Activated T-cell treated with anti-CD3 and anti-CD28 coated beads for 1 hour (primary cell): ENCODE measurements around the gene RBMS1.

Experiments
- DNase-seq: peaks from one replicate; pipeline ENCODE4 v3.0.0-alpha.2; 2020; ENCODE audit warnings: low read depth

RBMS1 gene

GRCh38 chr2:160360089-160360757 lies 133.4 kb downstream of the RBMS1 start:
- no peak for DNase-seq

GRCh38 chr2:160358046-160358445 lies 135.6 kb downstream of the RBMS1 start:
- no peak for DNase-seq

GRCh38 chr2:160356485-160356884 lies 137.1 kb downstream of the RBMS1 start:
- no peak for DNase-seq

DNA sequence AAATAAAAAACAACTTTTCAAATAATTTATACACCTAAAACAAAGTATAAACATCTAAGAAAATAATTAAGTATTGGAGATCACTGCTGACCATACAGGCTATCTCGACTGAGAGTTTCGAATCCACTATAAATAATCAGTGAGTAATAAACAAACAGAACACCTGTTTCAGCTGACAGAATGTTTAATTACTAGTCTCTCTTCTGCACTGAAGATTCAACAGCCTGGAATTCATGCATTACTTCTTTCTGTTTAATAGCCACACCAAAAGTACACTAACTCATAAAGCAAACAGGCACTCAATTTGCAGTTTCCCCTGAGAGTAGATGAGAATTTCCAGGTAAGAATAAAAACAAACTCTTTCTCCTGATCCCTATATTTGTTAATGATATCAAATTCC lies 138.5 kb downstream of the RBMS1 start:
- no peak for DNase-seq

GRCh38 chr2:160354677-160355076 lies 138.9 kb downstream of the RBMS1 start:
- DNase-seq = no peak

DNA sequence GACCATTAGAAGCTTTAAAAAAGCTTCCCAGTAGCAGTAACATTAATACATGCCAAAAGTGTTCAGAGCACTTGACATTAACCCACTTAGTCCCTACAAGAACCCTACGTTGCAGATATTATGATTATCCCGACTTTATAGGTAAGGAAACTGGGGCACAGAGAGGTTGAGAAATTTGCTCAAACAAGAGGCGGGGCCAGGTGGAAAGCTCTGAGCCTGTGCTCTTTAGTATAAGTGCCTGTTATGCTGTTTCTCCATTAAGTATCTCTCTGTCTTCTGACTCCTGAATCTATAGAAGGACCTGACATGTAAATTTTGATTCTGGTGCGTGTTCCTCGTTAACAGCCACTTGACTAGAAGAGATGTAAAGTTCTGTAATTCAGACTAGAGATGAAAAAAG lies 139.8 kb downstream of the RBMS1 start:
- DNase-seq = no peak

- DNase-seq = no peak
Measured at GRCh38 chr2:160353166-160353565, 140.4 kb downstream of the RBMS1 start.

DNA sequence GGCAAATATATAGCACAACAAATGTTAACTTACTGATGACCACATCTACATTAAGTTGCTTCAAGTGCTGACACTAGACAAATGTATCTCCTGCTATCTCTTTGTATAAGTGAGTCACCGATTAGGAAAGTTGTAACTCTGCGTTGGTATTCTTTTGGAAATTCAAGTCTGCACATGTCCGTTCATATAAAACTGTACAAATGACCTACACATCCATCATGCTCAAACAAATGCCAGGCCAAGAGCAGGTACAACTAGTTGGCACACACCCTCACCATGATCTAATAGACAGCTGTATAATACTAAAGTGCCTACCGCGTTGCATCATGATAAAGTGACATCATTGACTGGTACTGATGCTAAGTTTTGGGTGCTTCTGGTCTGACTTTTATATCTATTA lies 141.1 kb downstream of the RBMS1 start:
- no peak for DNase-seq

DNA sequence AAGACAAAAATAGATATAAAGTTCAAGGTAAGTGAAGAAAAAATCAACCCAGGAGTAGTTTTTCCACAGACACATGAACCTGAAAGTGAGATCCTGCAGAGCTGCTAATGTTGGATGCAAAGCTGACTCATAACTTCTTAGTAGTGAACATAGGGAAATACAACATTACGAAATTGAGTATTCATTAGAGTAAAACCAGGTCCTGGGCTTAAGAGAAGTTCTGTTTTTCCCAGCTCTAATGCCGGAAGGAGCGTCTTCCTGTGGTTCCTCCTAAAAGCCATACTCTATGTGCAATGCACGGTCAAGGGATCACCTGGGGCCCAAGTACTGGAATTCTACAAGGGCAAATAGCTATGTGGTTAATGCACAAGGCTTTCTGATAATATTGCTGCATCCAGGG lies 141.7 kb downstream of the RBMS1 start:
- DNase-seq = no peak

DNA sequence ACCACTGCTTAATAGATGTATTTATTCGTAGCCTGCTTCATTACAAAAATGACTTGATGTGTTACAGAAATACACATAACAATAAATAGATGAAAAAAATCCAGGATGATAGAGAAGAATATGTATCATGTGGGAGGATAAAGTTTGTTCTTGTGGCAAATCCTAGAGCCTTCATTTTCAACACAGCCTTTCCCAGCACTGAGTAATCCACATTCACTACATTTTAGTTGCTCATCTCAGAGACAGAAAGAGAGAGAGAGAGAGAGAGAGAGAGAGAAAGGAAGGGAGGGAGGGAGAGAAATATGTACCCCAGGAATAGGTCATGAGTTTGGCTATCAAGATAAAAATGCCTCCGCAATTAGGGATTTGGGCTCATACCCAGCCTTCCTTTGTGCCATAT lies 144.3 kb downstream of the RBMS1 start:
- no peak for DNase-seq

GRCh38 chr2:160347269-160347863 lies 146.2 kb downstream of the RBMS1 start:
- no peak for DNase-seq

GRCh38 chr2:160345071-160345764 lies 148.4 kb downstream of the RBMS1 start:
- no peak for DNase-seq

DNA sequence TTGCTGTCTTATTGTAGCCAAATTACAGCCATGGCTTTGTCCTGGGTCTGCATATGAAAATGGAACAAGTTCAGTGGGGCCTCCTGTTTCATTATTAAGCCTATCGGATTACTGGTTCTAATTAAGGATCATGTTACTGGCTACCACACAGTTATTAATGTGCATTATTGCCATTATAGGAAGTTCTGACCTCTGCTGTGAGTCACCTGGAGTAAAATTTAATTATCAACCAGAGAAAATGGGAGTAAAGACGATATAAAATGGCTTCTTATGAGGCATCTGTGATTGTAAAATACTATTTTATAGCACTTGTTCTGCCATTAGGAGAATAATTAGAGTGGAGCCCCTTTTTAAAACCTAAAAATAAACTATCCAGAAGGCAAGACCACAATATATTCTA lies 150.2 kb downstream of the RBMS1 start:
- DNase-seq = no peak

- DNase-seq = no peak
Measured at GRCh38 chr2:160339726-160340125, 153.9 kb downstream of the RBMS1 start.

GRCh38 chr2:160338901-160339685 lies 154.5 kb downstream of the RBMS1 start:
- no peak for DNase-seq

- DNase-seq = no peak
Measured at GRCh38 chr2:160337728-160338127, 155.9 kb downstream of the RBMS1 start.

DNA sequence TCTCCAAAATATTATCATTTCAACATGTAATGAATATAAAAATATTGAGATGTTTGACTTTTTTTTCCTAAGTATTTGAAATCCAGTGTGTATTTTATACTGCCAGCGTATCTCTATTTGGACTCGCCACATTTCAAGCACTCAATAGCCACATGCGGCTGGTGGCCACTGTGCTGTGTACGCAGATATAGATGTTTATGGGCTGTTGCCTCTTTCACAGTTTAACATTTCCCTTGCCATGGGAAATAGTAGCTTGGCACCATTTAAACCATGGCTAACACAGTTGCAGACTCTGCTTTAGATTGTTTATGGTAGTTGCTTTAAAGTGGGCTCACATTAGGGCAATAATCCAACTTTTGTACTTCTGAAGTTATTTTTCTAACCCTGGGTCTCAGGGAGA lies 157.0 kb downstream of the RBMS1 start:
- DNase-seq = no peak

DNA sequence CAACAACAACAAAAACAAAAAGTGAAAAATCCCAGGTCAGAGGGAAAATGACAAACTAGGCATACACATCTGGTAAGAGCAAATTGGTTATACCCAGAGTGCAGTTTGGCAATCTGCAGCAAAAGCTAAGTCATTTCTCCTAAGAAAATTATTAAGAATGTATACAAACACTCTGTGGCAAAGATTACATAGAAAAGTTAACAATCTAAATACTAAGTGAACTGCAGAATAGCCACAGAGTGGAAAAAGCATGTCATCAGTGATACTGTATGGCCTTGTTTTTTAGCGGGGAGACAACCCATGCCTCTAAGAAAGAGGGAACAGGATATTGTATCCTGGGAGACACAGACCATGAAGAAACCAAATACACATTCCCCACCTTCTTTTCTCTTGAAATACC lies 157.5 kb downstream of the RBMS1 start:
- no peak for DNase-seq

DNA sequence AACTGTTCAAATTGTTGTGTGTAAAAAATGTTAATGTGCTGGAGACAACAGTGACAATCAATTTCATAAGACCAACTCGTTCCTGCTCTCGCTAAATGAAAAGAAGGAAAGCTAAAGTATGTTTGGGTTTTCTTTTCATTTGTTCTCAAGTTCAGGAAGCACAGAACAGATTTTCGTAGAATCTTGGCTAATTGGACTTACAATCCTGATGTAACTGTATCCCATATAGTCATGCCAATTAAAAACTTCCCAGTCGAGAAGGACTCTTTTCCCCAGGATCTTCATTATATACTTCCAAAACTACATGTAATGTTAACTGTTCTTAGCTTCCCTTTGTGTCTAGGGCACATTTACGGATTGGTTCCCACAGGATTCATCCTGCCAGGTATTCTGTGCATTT lies 158.2 kb downstream of the RBMS1 start:
- DNase-seq = no peak

GRCh38 chr2:160334028-160334741 lies 159.4 kb downstream of the RBMS1 start:
- DNase-seq = no peak

DNA sequence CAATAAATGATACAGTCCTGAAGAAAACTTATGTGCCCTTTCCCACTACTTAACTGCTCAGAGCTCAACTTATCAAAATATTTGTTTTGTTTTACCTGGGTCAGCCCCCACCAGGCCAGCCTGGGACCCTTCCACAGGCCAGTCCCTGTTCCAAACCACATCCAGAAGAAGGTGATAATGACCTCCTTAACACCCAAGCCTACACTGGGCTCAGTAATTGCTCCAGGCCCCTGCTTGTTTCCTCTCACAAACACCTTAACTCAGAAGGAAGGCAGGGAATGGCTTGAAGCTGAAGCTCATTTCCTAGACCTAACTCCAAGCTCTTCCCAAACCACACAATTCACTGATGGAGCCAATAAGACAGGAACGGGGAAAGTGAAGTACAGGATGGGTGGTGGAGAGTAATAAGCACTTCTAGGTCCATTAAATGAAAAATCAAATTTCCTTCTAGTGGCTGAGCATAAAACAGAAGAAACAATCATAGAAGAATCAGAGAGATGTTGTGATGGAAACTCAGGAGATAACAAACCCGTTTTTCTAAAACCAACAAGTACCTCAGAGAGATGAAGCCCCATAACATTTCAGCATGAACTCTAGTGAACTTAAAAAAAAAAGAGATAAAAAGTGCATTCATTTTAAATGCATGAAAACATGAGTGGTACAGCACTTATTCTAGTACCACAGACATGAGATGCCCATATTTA lies 160.1 kb downstream of the RBMS1 start:
- no peak for DNase-seq

DNA sequence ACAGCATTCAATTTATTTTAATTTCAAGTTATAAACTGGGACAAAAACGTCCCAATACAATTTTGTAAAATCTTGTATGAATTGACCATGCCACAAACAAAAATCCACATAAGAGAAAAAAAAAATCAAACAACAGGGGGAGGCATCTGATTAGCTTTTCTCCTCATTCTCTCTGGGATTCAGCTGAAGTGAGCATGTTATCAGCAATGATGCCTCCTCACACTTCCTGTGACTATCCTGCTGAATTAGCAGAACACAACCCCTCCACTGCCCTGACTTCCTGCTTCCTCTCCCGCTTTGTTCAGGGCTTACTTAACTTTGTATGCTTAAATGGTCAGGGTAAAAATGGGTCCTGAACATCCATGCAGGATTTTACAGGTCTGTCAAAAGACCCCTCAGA lies 161.3 kb downstream of the RBMS1 start:
- DNase-seq = no peak
